Suppressor macrophage (primary cell): Measurements from ENCODE around the gene KMT2D.

ENCODE experiments used
- DNase-seq, 4 experiments: peaks; one replicate each; pipeline ENCODE4 v3.0.0-alpha.2; 2020 to 2022

The KMT2D gene

GRCh38 chr12:49052451-49053208 lies 8.0 kb downstream of the KMT2D start:
- no peak for DNase-seq

- DNase-seq, result no peak
Observed at GRCh38 chr12:49051777-49052438, 8.7 kb downstream of the KMT2D start.

GRCh38 chr12:49051373-49051764 lies 9.2 kb downstream of the KMT2D start:
- no peak for DNase-seq

GRCh38 chr12:49050507-49051372 lies 9.9 kb downstream of the KMT2D start:
- no peak for DNase-seq

GRCh38 chr12:49049566-49050224 lies 10.9 kb downstream of the KMT2D start:
- DNase-seq, result peak in 1 of 4 experiments; percentile 1

- DNase-seq, result no peak
Observed at GRCh38 chr12:49048953-49049352, 11.6 kb downstream of the KMT2D start.

GRCh38 chr12:49046129-49046895 lies 14.3 kb downstream of the KMT2D start:
- DNase-seq, result no peak

GRCh38 chr12:49044660-49045059 lies 15.9 kb downstream of the KMT2D start:
- no peak for DNase-seq

- peak; percentile 73 to 90 (median 81) for DNase-seq
Observed at GRCh38 chr12:49043856-49044258, 16.7 kb downstream of the KMT2D start.

GRCh38 chr12:49043241-49043640 lies 17.4 kb downstream of the KMT2D start:
- no peak for DNase-seq

GRCh38 chr12:49041881-49042484 lies 18.6 kb downstream of the KMT2D start:
- no peak for DNase-seq

- no peak for DNase-seq
Observed at GRCh38 chr12:49041036-49041880, 19.3 kb downstream of the KMT2D start.

GRCh38 chr12:49040364-49040855 lies 20.2 kb downstream of the KMT2D start:
- no peak for DNase-seq

GRCh38 chr12:49039421-49040363 lies 20.9 kb downstream of the KMT2D start:
- no peak for DNase-seq

- no peak for DNase-seq
Observed at GRCh38 chr12:49038291-49038955, 22.2 kb downstream of the KMT2D start.

- no peak for DNase-seq
Observed at GRCh38 chr12:49037947-49038237, 22.7 kb downstream of the KMT2D start.

- no peak for DNase-seq
Observed at GRCh38 chr12:49037111-49037946, 23.3 kb downstream of the KMT2D start.

GRCh38 chr12:49036029-49036428 lies 24.6 kb downstream of the KMT2D start:
- DNase-seq, result no peak
